COR-L47 (cell line): ENCODE measurements around the gene SLC25A25.

ENCODE experiments used
- DNase-seq: peaks from one replicate; lab custom pipeline; 2025; lab: John Stamatoyannopoulos, UW

Gene SLC25A25

GRCh38 chr9:128096616-128097536, 28.8 kb downstream of the SLC25A25 start:
- DNase-seq: no peak

DNA sequence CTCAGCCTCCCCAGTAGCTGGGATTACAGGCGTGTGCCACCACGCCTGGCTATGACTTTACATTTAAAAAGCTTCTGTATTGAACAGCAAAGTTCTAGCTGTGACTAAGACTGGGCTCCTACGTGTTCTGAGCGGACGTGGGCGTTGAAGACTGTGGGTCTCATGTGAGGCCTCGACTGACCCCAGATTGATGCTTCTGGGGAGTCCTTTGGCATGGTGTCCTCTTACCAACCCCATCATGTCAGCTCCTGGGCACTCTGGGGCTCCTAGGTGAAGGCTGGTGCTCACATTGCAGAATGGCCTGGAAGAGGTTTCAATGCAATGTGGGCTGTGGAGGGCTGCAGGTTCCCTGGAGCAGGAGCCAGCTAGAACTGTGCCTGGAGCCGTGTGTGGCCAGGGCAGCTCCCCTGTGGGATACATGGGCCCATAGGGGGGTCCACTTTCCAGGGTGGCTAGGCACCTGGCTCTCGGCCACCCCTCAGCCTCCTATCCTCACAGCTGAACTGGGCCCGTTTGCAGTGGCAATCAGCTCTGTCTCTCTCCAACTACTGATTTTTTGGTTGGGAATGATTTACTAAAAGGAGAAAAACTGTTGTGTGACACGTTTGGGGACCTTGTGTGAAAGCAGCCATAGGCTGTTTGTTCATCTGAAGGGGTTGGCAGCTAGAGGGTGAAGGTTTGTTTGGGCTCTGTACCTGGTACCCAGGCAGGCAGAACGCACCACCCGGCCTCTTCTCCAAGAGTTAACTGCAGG, 29.7 kb downstream of the SLC25A25 start:
- DNase-seq: no peak

- DNase-seq: peak; percentile 81
Measured at GRCh38 chr9:128098297-128099230, 30.5 kb downstream of the SLC25A25 start.

DNA sequence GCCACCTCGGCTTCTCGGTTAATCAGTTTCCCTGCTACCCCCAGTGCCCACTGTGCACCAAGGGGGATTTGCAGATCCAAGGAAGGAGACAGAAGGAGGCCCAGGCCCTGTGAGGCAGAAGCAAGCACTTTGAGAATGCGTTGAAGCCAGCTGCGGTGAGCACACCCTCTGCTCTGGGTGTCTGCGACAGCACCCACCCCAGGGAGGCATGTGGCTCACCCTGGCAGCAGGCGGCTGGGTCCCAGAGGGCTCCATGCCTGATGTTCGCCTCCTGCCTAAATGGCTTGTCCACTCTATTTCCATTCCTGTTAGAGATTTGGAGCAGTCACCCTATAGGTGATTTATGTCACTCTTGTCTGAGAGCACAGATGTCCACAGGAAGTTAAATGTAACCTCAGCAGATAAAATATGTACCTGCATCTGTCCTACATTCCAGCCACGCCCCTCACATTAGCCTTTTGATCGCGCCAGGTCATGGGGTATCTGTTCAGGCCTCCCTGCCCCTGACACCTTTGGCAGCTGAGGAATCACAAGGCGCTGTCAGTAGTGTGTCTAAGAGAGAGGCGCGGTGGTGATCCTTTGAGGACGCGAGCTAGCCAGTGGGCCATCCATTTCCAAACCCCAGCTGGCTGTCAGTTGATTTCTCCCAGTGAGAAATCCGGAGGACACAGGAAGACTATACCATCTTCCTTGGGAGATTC, 31.3 kb downstream of the SLC25A25 start:
- no peak for DNase-seq

DNA sequence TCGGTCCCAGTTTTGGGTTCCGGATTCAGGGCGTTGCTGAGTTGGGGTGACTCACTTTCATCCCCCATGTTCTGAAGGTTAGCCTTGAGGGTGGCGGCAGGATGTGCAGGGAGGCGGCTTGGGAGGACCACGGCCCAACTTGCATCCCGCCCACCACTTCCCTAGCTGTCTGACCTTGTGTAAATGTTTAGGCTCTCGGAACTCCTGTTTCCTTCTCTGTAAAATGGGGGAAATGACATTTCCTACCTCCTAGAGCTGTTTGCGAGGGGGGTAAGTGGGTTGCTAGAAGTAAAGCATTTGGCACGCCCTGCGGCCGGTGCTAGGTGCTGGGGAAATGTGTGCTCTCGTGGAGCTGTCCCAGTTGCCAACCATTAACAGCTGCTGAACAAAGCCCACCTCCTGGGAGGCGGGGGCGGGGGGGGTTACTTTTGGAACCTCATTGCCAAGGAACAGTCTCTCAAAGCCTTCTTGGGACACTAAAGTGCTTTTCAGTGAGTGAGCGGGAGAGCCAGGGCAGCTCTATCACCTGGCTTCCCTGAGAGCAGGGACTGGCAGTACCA, 32.0 kb downstream of the SLC25A25 start:
- DNase-seq: no peak

GRCh38 chr9:128100581-128100980, 32.5 kb downstream of the SLC25A25 start:
- no peak for DNase-seq

- DNase-seq: no peak
Measured at GRCh38 chr9:128101231-128101661, 33.2 kb downstream of the SLC25A25 start.

DNA sequence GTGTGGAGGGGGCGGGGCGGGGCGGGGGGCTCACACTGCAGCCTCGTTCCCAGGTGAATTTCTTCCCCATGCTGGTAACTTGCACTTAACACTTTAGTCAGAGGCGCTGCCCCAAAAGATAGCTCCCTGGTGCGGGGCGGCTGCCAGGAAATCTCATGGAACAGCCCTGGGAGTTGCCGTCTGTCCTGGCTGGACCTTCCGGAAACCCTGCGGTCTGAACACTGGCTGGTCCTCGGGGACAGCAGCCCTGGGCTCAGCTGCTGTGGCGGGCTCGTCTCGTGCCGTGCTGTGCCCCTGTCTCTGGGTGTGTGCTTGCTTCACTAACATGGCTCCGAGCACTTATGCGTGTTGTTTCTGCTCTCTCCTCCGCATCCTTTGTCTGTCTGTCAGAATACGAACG, 33.7 kb downstream of the SLC25A25 start:
- no peak for DNase-seq

- no peak for DNase-seq
Measured at GRCh38 chr9:128102196-128102595, 34.2 kb downstream of the SLC25A25 start.

DNA sequence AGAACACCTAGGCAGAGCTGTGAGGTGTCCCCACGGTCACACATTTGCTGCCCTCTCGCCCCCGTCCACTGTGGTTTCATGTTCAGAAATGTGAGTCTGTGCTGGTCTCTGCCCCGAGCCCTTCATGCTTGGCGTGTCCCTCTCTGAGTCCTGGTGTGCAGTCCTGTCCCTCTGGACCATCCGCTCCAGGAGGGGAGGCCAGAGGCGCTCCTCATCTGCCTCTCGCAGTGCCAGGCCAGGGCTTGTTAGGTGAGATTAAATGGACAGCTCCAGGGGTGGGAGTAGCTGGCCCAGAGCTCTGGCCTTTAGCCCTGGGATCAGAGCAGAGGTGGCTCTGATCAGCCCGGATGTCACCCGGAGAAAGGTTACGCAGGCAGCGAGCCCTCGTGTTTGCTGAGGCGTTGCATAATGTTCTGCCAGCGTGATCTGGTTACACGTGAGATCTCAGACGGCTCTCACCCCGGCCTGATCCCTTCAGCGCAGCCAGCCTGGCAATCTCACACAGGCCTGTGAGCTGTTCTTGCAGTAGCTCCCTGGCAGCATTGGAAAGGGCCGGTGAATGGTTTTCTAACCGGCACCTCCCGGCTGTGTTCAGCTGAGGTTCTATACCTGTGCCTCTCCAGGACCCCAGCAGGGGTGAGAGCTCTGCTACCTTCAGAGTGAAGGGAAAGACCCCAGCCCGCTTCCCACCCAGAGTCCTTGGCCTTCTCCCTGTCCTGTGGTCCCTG, 35.0 kb downstream of the SLC25A25 start:
- DNase-seq: no peak

DNA sequence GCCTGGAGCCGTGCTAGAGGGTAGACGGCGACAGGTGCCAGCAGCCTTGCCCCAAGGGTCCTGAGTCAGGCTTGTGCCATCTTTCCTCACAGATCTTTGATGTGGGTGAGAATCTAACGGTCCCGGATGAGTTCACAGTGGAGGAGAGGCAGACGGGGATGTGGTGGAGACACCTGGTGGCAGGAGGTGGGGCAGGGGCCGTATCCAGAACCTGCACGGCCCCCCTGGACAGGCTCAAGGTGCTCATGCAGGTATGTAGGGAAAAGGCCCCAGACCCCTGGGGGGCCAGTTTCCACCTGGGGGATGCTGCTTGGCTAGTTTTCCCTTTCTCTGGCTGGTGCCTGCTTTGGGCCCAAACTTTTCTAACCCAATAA, 35.5 kb downstream of the SLC25A25 start:
- DNase-seq: no peak

DNA sequence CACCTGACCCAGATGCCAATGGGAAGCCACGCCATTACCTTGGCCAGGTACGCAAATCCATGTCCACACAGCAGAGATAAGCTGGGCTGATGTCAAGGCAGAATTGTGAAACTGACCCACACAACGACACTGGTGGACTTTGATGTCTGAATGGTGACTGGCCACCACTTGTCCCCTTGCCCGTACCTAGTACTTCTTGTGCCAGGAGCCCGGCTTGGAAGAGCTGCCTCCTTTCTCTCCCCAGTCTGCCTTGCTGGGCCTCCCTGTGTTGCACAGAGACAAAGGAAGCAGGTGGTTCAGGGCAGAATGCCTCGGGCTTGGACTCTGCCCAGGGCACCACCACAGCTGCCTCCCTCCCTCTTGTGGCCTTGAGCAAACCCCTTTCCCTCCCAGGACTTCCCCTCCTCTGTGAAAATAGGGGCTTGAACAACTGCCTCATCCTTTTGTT, 36.2 kb downstream of the SLC25A25 start:
- DNase-seq: peak; percentile 41

DNA sequence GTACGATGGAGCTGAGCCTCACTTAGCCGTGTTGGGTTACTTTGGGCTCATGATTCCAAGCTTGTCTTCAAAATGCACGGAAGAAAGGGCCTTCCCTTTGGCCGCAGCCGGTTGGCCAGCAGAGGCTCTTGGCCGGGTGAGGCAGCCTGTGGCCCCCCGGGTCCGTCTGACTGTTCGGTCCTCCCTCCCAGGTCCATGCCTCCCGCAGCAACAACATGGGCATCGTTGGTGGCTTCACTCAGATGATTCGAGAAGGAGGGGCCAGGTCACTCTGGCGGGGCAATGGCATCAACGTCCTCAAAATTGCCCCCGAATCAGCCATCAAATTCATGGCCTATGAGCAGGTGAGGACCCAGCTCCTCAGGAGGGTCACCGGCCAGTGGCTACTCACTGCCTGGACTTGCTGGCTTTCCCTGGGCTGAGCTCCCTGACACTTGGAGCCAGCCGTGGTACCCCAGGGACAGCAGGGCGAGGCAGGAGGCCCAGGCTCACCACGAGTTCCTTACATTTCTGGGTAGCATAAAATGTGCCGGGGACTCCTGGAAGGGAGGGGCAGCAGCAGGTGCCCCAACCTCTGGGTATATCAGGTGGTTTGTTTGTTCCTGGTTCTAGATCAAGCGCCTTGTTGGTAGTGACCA, 37.6 kb downstream of the SLC25A25 start:
- no peak for DNase-seq

DNA sequence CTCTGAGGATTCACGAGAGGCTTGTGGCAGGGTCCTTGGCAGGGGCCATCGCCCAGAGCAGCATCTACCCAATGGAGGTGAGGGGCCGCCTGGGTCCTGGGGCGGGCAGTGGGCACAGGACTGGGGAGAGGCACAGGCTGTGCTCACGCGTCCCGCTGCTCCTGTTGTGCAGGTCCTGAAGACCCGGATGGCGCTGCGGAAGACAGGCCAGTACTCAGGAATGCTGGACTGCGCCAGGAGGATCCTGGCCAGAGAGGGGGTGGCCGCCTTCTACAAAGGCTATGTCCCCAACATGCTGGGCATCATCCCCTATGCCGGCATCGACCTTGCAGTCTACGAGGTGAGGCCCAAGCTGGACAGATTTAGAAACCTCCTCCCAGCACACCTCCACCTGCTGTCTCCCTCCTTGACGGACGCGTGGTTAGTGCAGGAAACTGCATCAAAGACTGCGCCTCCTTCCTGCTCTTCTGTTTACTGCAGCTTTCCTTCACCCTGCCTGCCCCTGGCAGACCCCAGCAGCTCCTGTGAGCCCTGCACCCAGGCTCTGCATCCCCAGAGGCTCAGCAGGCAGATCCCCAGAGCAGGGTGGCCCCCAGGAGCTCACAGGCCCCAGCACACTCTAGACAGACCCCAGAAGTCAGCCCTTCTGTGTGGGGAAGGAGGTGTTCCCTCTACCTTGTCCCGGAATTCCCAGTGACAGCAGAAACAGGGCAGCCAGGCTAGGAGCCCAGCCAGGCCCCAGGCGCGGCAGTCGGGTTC, 38.3 kb downstream of the SLC25A25 start:
- DNase-seq: no peak

GRCh38 chr9:128106940-128107467, 39.0 kb downstream of the SLC25A25 start:
- no peak for DNase-seq

DNA sequence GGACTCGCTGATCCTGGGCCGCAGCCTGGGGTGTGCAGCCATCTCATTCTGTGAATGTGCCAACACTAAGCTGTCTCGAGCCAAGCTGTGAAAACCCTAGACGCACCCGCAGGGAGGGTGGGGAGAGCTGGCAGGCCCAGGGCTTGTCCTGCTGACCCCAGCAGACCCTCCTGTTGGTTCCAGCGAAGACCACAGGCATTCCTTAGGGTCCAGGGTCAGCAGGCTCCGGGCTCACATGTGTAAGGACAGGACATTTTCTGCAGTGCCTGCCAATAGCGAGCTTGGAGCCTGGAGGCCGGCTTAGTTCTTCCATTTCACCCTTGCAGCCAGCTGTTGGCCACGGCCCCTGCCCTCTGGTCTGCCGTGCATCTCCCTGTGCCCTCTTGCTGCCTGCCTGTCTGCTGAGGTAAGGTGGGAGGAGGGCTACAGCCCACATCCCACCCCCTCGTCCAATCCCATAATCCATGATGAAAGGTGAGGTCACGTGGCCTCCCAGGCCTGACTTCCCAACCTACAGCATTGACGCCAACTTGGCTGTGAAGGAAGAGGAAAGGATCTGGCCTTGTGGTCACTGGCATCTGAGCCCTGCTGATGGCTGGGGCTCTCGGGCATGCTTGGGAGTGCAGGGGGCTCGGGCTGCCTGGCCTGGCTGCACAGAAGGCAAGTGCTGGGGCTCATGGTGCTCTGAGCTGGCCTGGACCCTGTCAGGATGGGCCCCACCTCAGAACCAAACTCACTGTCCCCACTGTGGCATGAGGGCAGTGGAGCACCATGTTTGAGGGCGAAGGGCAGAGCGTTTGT, 39.6 kb downstream of the SLC25A25 start:
- no peak for DNase-seq

- DNase-seq: no peak
Measured at GRCh38 chr9:128108269-128109049, 40.4 kb downstream of the SLC25A25 start.
